SK-N-SH treated with all-trans-retinoic acid at 6 μM for 48 hours (cell line): ENCODE data around the gene SERPINA6.
"Not testable (repeated sequence)": the region's sequence is repeated elsewhere in the genome, so short reads cannot be mapped to it uniquely, and the experiment has no call there.

Experiments used
- CSRNP3 ChIP-seq: fragments of 250-450 bp; sonication (Bioruptor Pico); IDR thresholded peaks from 2 replicates; pipeline ENCODE4 v1.5.1; 2021; ENCODE audit warnings: mild to moderate bottlenecking, moderate library complexity
- ZNF70 ChIP-seq: fragments of 450-650 bp; formaldehyde crosslinking; IDR thresholded peaks from 2 replicates; pipeline ENCODE4 v1.5.0; 2020; ENCODE audit warnings: mild to moderate bottlenecking, moderate library complexity
- TF ChIP-seq, protein P1 (sequence below): fragments of 250-450 bp; sonication (Bioruptor Pico); IDR thresholded peaks from 2 replicates; pipeline ENCODE4 v1.8.0; 2020; ENCODE audit warnings: mild to moderate bottlenecking, moderate library complexity, borderline replicate concordance

GRCh38 chr14:94354190-94354589 lies 31.1 kb upstream of the SERPINA6 start:
- TF ChIP-seq ZNF70, CSRNP3 (CRISPR knock-in tag): not testable (repeated sequence)
- TF ChIP-seq, protein P1, sequence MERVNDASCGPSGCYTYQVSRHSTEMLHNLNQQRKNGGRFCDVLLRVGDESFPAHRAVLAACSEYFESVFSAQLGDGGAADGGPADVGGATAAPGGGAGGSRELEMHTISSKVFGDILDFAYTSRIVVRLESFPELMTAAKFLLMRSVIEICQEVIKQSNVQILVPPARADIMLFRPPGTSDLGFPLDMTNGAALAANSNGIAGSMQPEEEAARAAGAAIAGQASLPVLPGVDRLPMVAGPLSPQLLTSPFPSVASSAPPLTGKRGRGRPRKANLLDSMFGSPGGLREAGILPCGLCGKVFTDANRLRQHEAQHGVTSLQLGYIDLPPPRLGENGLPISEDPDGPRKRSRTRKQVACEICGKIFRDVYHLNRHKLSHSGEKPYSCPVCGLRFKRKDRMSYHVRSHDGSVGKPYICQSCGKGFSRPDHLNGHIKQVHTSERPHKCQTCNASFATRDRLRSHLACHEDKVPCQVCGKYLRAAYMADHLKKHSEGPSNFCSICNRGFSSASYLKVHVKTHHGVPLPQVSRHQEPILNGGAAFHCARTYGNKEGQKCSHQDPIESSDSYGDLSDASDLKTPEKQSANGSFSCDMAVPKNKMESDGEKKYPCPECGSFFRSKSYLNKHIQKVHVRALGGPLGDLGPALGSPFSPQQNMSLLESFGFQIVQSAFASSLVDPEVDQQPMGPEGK (CRISPR knock-in tag): not testable (repeated sequence)
